ENCODE data around the gene PXN. TPM values are rescaled to one million over a fixed set of nuclear protein-coding genes. Genes with fewer than 3 reads are reported as not detected.

The PXN gene
- total and polyA plus RNA-seq, 10 of the 15 experiments (the other 5 are each of a cell fraction or from before 2014, with no cell fraction given): 1.0 to 32.0 (median 11.5) TPM

GRCh38 chr12:120228291-120229070 is 37.0 kb downstream of the PXN start (continued):
- no peak for TF ChIP-seq BCLAF1 (IDR thresholded peaks at IDR 0.05)
- 0 out of 3 replicates have a peak, but pooled peaks have one; percentile 31 for TF ChIP-seq POU2F2 (IDR thresholded peaks at IDR 0.05; ENCODE audit: borderline replicate concordance, low read depth, low read length)
- no peak for TF ChIP-seq BCL11A (IDR thresholded peaks at IDR 0.05; ENCODE audit: low read depth, low read length)
- no peak for TF ChIP-seq FOXK2 (IDR thresholded peaks at IDR 0.05)
- no peak for TF ChIP-seq SUZ12 (IDR thresholded peaks at IDR 0.05; ENCODE audit: unreplicated experiment)
- no peak for TF ChIP-seq CREM (IDR thresholded peaks at IDR 0.05; ENCODE audit: low read depth)
- TF ChIP-seq HCFC1 (IDR thresholded peaks at IDR 0.05; ENCODE audit: low read length): no peak
- 0 out of 2 replicates have a peak, but pooled peaks have one; percentile 7 for TF ChIP-seq NRF1 (conservative IDR thresholded peaks at IDR 0.05; ENCODE audit: low read depth, low read length)
- no peak for TF ChIP-seq RAD51 (IDR thresholded peaks at IDR 0.05)
- TF ChIP-seq CHD2 (IDR thresholded peaks at IDR 0.05; ENCODE audit: borderline replicate concordance, low read depth, low read length): 0 out of 2 replicates have a peak, but pooled peaks have one; percentile 7
- TF ChIP-seq ZNF687 (IDR thresholded peaks at IDR 0.05): peak; percentile 76; the same call in 1 of the 2 replicates
- TF ChIP-seq TARDBP (IDR thresholded peaks at IDR 0.05; ENCODE audit: borderline replicate concordance): no peak
- TF ChIP-seq SKIL (IDR thresholded peaks at IDR 0.05; ENCODE audit: low read depth, poor library complexity, severe bottlenecking): no peak
- no peak for TF ChIP-seq ASH2L (IDR thresholded peaks at IDR 0.05; ENCODE audit: borderline replicate concordance, low read depth)
- TF ChIP-seq CTCF (IDR thresholded peaks at IDR 0.05 in 2 of 3, conservative IDR thresholded peaks at IDR 0.05 in 1 of 3; ENCODE audit: control insufficient read depth in 2 of 3, extremely low read depth in 1 of 3, insufficient read depth in 1 of 3, low read depth in 3 of 3, low read length in 3 of 3): peak; percentile 94 to 97 (median 96)
- TF ChIP-seq IKZF1 (conservative IDR thresholded peaks at IDR 0.05): peak; percentile 30; the same call in 1 of the 2 replicates
- TF ChIP-seq TCF3 (IDR thresholded peaks at IDR 0.05; ENCODE audit: borderline replicate concordance, insufficient read depth, low read depth, low read length): no peak
- TF ChIP-seq LARP7 (IDR thresholded peaks at IDR 0.05): no peak
